ENCODE results near the gene IRX3. TPM values are rescaled to one million over a fixed set of nuclear protein-coding genes. Genes with fewer than 3 reads are reported as not detected.
A peak's percentile ranks its signal among the peaks of the same experiment; 100 is the strongest.

IRX3 gene
- total and polyA plus RNA-seq, 2 donors from 2014 or later: 13.5 to 37.9 TPM

GRCh38 chr16:54309341-54309740, 22.8 kb upstream of the IRX3 start:
- TF ChIP-seq CTCF (IDR thresholded peaks at IDR 0.05; ENCODE audit: borderline replicate concordance, extremely low read depth, insufficient read depth): no peak
- Histone ChIP-seq H3K9ac (ENCODE audit: low read length in 3 of 3) (no peak overlapping the region), H3K27me3 (ENCODE audit: control insufficient read depth, insufficient read depth, low read length) (no peaks in the 10 kb centered on the region), H3K36me3 (ENCODE audit: control insufficient read depth in 2 of 3, insufficient read depth in 3 of 3, low read length in 3 of 3) (no peaks in the 10 kb centered on the region), H3K4me3 (ENCODE audit: low read length in 3 of 3) (no peak overlapping the region), H3K27ac (ENCODE audit: low read depth in 2 of 2, low read length in 2 of 2) (no peak overlapping the region), H3K4me1 (ENCODE audit: control insufficient read depth in 2 of 3, insufficient read depth in 2 of 3, low read depth in 1 of 3, low read length in 3 of 3) (no peaks in the 10 kb centered on the region), H3K9me3 (ENCODE audit: control insufficient read depth in 2 of 3, insufficient read depth in 1 of 3, low read length in 3 of 3) (no peaks in the 10 kb centered on the region)
- DNase-seq (peak in 1 of 5 donors; percentile 11), FAIRE-seq (no peak)
- intact Hi-C loops (cut with DNase I): no loop called here

GRCh38 chr16:54305080-54305479, 18.5 kb upstream of the IRX3 start:
- no peaks in the 10 kb centered on the region for H3K4me1 ChIP-seq (ENCODE audit: control insufficient read depth in 2 of 3, insufficient read depth in 2 of 3, low read depth in 1 of 3, low read length in 3 of 3)
- H3K27me3 ChIP-seq (ENCODE audit: control insufficient read depth, insufficient read depth, low read length): no peaks in the 10 kb centered on the region
- no peak overlapping the region for H3K27ac ChIP-seq (ENCODE audit: low read depth in 2 of 2, low read length in 2 of 2)
- H3K36me3 ChIP-seq (ENCODE audit: control insufficient read depth in 2 of 3, insufficient read depth in 3 of 3, low read length in 3 of 3): no peaks in the 10 kb centered on the region
- H3K9ac ChIP-seq (ENCODE audit: low read length in 3 of 3): no peak overlapping the region
- no peaks in the 10 kb centered on the region for H3K9me3 ChIP-seq (ENCODE audit: control insufficient read depth in 2 of 3, insufficient read depth in 1 of 3, low read length in 3 of 3)
- peak in 1 of 5 donors; percentile 15 for DNase-seq
- no peak for FAIRE-seq
- intact Hi-C loops (cut with DNase I): no loop called here
- TF ChIP-seq CTCF (IDR thresholded peaks at IDR 0.05; ENCODE audit: borderline replicate concordance, extremely low read depth, insufficient read depth): no peak
- H3K4me3 ChIP-seq (ENCODE audit: low read length in 3 of 3): no peak overlapping the region

- Histone ChIP-seq H3K9ac (ENCODE audit: low read length in 3 of 3) (no peak overlapping the region), H3K36me3 (ENCODE audit: control insufficient read depth in 2 of 3, insufficient read depth in 3 of 3, low read length in 3 of 3) (no peaks in the 10 kb centered on the region), H3K27ac (ENCODE audit: low read depth in 2 of 2, low read length in 2 of 2) (no peak overlapping the region), H3K9me3 (ENCODE audit: control insufficient read depth in 2 of 3, insufficient read depth in 1 of 3, low read length in 3 of 3) (no peaks in the 10 kb centered on the region), H3K4me1 (ENCODE audit: control insufficient read depth in 2 of 3, insufficient read depth in 2 of 3, low read depth in 1 of 3, low read length in 3 of 3) (no peaks in the 10 kb centered on the region), H3K27me3 (ENCODE audit: control insufficient read depth, insufficient read depth, low read length) (no peaks in the 10 kb centered on the region), H3K4me3 (ENCODE audit: low read length in 3 of 3) (no peak overlapping the region)
- no peak for DNase-seq
- FAIRE-seq: no peak
- intact Hi-C loops (cut with DNase I): no loop called here
- no peak for TF ChIP-seq CTCF (IDR thresholded peaks at IDR 0.05; ENCODE audit: borderline replicate concordance, extremely low read depth, insufficient read depth)
Observed at GRCh38 chr16:54303613-54304012, 17.0 kb upstream of the IRX3 start.

GRCh38 chr16:54297154-54297553, 10.6 kb upstream of the IRX3 start:
- Histone ChIP-seq H3K36me3 (ENCODE audit: control insufficient read depth in 2 of 3, insufficient read depth in 3 of 3, low read length in 3 of 3) (no peaks in the 10 kb centered on the region), H3K9ac (ENCODE audit: low read length in 3 of 3) (no peak overlapping the region), H3K4me3 (ENCODE audit: low read length in 3 of 3) (no peak overlapping the region), H3K9me3 (ENCODE audit: control insufficient read depth in 2 of 3, insufficient read depth in 1 of 3, low read length in 3 of 3) (no peaks in the 10 kb centered on the region), H3K27me3 (ENCODE audit: control insufficient read depth, insufficient read depth, low read length) (peaks cover under 1% of the 10 kb centered on the region), H3K27ac (ENCODE audit: low read depth in 2 of 2, low read length in 2 of 2) (no peak overlapping the region), H3K4me1 (ENCODE audit: control insufficient read depth in 2 of 3, insufficient read depth in 2 of 3, low read depth in 1 of 3, low read length in 3 of 3) (no peaks in the 10 kb centered on the region)
- DNase-seq (no peak), FAIRE-seq (no peak)
- no peak for TF ChIP-seq CTCF (IDR thresholded peaks at IDR 0.05; ENCODE audit: borderline replicate concordance, extremely low read depth, insufficient read depth)
- intact Hi-C loops (cut with DNase I): no loop called here

All from kidney (tissue), 14 donors.